Transverse colon (tissue), 4 donors: ENCODE data around the gene CAPN5. TPM values are rescaled to one million over a fixed set of nuclear protein-coding genes. Genes with fewer than 3 reads are reported as not detected.

Experiments
- DNase-seq: peaks from one replicate; pipeline ENCODE4 v3.0.0-alpha.2; 2019
- H3K27ac ChIP-seq, 4 donors: fragments of 200-600 bp; sonication (generic); 2 replicates each; pipeline ENCODE4 v1.5.1; 2016 to 2018; ENCODE audit warnings: inconsistent platforms in 4 of 4
- H3K27me3 ChIP-seq: fragments of 200-600 bp; sonication (generic); 2 replicates; pipeline ENCODE4 v1.5.1; 2017; ENCODE audit warnings: inconsistent platforms
- H3K36me3 ChIP-seq, 4 donors: fragments of 200-600 bp; sonication (generic); 2 replicates each; pipeline ENCODE4 v1.5.1; 2017 to 2019; ENCODE audit warnings: inconsistent platforms in 4 of 4
- H3K4me1 ChIP-seq, 4 donors: fragments of 200-600 bp; sonication (generic); 2 replicates each; pipeline ENCODE4 v1.5.1; 2017 to 2020; ENCODE audit warnings: inconsistent platforms in 4 of 4
- H3K4me3 ChIP-seq, 4 donors: fragments of 200-600 bp; sonication (generic); 1 replicate in 1 of 4; 2 replicates in 3 of 4; pipeline versions ENCODE4 v1.5.1 to v1.6.1; 2017 to 2019; ENCODE audit warnings: inconsistent platforms in 4 of 4
- H3K9me3 ChIP-seq, 2 donors: fragments of 200-600 bp; sonication (generic); 2 replicates each; pipeline ENCODE4 v1.5.1; 2017 to 2019; ENCODE audit warnings: inconsistent platforms in 2 of 2
- CTCF ChIP-seq, 5 experiments: fragments of 200-600 bp in 3 of 5; fragments of 450-650 bp in 2 of 5; sonication (generic) in 3 of 5; IDR thresholded peaks; 1 replicate in 2 of 5; 2 replicates in 3 of 5; pipeline ENCODE4 v1.5.1; 2016 to 2017; ENCODE audit warnings: antibody characterized with exemption in 5 of 5, inconsistent platforms in 3 of 5, mild to moderate bottlenecking in 2 of 5, moderate library complexity in 1 of 5
- EP300 ChIP-seq: sonication (generic); formaldehyde crosslinking; IDR thresholded peaks from one replicate; pipeline ENCODE4 v1.6.1; 2017; ENCODE audit warnings: antibody characterized with exemption, low read depth
- POLR2A ChIP-seq: fragments of 450-650 bp; IDR thresholded peaks from one replicate; pipeline ENCODE4 v1.6.1; 2016; ENCODE audit warnings: antibody characterized with exemption, mild to moderate bottlenecking, moderate library complexity
- POLR2AphosphoS5 ChIP-seq, 3 donors: sonication (generic); formaldehyde crosslinking; IDR thresholded peaks; one replicate each; pipeline ENCODE4 v1.6.1; 2016; ENCODE audit warnings: antibody characterized with exemption in 3 of 3
- WGBS, 2 donors: methylation state at CpG; one replicate each; pipeline ENCODE4 v1.1.5; 2018; ENCODE audit warnings: low coverage in 1 of 2; 5-methylcytosine and 5-hydroxymethylcytosine counted together
- in situ Hi-C, 4 donors: fragments of 200-750 bp; cut with MboI; loops; one replicate each; pipeline versions ENCODE4 v1.15.0 to v1.15.1; 2017; ENCODE audit warnings: low sequenced_read_pairs in 3 of 4, low pct_ligation_motif_present in 1 of 4, low pct_unique_long_range_greater_than_20kb in 1 of 4
- intact Hi-C: fragments of 100-400 bp; cut with DNase I; formaldehyde crosslinking; loops from one replicate; pipeline ENCODE4 v1.15.1; 2023; ENCODE audit warnings: low total_unique reads
- total RNA-seq, 4 donors: library from RNA; depleted of rRNA; stranded (reverse); fragments of >200 nt; gene quantifications; one replicate each; pipeline ENCODE4 v1.1.0, GENCODE V29; 2016

CAPN5 gene
- total RNA-seq, 4 donors from 2014 or later, result 210 to 290 (median 214) TPM

- H3K27me3 ChIP-seq, result no peaks in the 10 kb centered on the region
- H3K4me3 ChIP-seq, result no peak overlapping the region
- H3K36me3 ChIP-seq, result no peaks in the 10 kb centered on the region
- intact Hi-C loops, result no loop called here
- WGBS, 2 donors, result 82% methylated on average over 8 of the region's 8 CpGs; no CpG with 5 or more reads in 1 of the 2 donors
- no peak overlapping the region for H3K27ac ChIP-seq
- no peak for DNase-seq
- TF ChIP-seq POLR2AphosphoS5 (IDR thresholded peaks at IDR 0.05) (no peak), POLR2A (no peak), EP300 (no peak), CTCF (IDR thresholded peaks at IDR 0.05) (no peak)
- in situ Hi-C loops, result no loop called here
- H3K9me3 ChIP-seq, result no peaks in the 10 kb centered on the region
- peaks cover 0 to 35% (median 8%) of the 10 kb centered on the region in 4 donors for H3K4me1 ChIP-seq
Observed at GRCh38 chr11:77143405-77144020, 76.7 kb downstream of the CAPN5 start.

- Histone ChIP-seq H3K4me3 (no peak overlapping the region), H3K9me3 (no peaks in the 10 kb centered on the region), H3K27ac (no peak overlapping the region), H3K4me1 (peaks cover 0 to 35% (median 8%) of the 10 kb centered on the region in 4 donors), H3K27me3 (no peaks in the 10 kb centered on the region), H3K36me3 (no peaks in the 10 kb centered on the region)
- in situ Hi-C loops (no loop called here), intact Hi-C loops (no loop called here)
- no peak for DNase-seq
- TF ChIP-seq POLR2A (no peak), POLR2AphosphoS5 (IDR thresholded peaks at IDR 0.05) (no peak), CTCF (IDR thresholded peaks at IDR 0.05) (no peak), EP300 (no peak)
- WGBS, 2 donors, result 93% methylated on average over 8 of the region's 9 CpGs; no CpG with 5 or more reads in 1 of the 2 donors
Observed at GRCh38 chr11:77144196-77144856, 77.6 kb downstream of the CAPN5 start.

- Histone ChIP-seq H3K4me3 (no peak overlapping the region), H3K4me1 (peaks cover 0 to 35% (median 8%) of the 10 kb centered on the region in 4 donors), H3K36me3 (no peaks in the 10 kb centered on the region), H3K9me3 (no peaks in the 10 kb centered on the region), H3K27ac (no peak overlapping the region), H3K27me3 (no peaks in the 10 kb centered on the region)
- WGBS, 2 donors, result 69 to 87% methylated on average over 3 to 7 of the region's 7 CpGs
- intact Hi-C loops, result no loop called here
- peak; percentile 73 for DNase-seq
- TF ChIP-seq CTCF (IDR thresholded peaks at IDR 0.05) (no peak), EP300 (no peak), POLR2AphosphoS5 (IDR thresholded peaks at IDR 0.05) (no peak), POLR2A (no peak)
- in situ Hi-C loops, result no loop called here
Observed at GRCh38 chr11:77144857-77145428, 78.2 kb downstream of the CAPN5 start.

GRCh38 chr11:77146261-77147035 lies 79.7 kb downstream of the CAPN5 start:
- no peak overlapping the region for H3K4me3 ChIP-seq
- H3K9me3 ChIP-seq, result no peaks in the 10 kb centered on the region
- peaks cover 0 to 22% (median 8%) of the 10 kb centered on the region in 4 donors for H3K4me1 ChIP-seq
- no peak for DNase-seq
- TF ChIP-seq POLR2A, result no peak
- TF ChIP-seq CTCF (IDR thresholded peaks at IDR 0.05), result no peak
- TF ChIP-seq EP300, result no peak
- intact Hi-C loops (no loop called here), in situ Hi-C loops (no loop called here)
- no peaks in the 10 kb centered on the region for H3K27me3 ChIP-seq
- H3K27ac ChIP-seq, result no peak overlapping the region
- WGBS, 2 donors, result 82 to 84% methylated on average over 2 to 10 of the region's 10 CpGs
- H3K36me3 ChIP-seq, result no peaks in the 10 kb centered on the region
